Hepatocyte (in vitro differentiated cells): Measurements from ENCODE around the gene PRSS53.
A peak's percentile ranks its signal among the peaks of the same experiment; 100 is the strongest.

Experiments
- EZH2 ChIP-seq: fragments of 200-600 bp; sonication (generic); IDR thresholded peaks from 2 replicates; pipeline ENCODE4 v1.6.1; 2016; ENCODE audit warnings: antibody characterized with exemption, mild to moderate bottlenecking, borderline replicate concordance
- EZH2phosphoT487 ChIP-seq: fragments of 200-600 bp; sonication (generic); IDR thresholded peaks from one replicate; pipeline ENCODE4 v1.6.1; 2018; ENCODE audit warnings: antibody characterized with exemption, mild to moderate bottlenecking, low read depth, moderate library complexity; ENCODE audit not compliant: unreplicated experiment, severe bottlenecking
- TF ChIP-seq, protein P1 (sequence below): fragments of 200-600 bp; sonication (generic); IDR thresholded peaks from 2 replicates; pipeline ENCODE4 v1.5.1; 2016; ENCODE audit warnings: antibody characterized with exemption, mild to moderate bottlenecking; ENCODE audit not compliant: poor library complexity

- TF ChIP-seq, protein P1, sequence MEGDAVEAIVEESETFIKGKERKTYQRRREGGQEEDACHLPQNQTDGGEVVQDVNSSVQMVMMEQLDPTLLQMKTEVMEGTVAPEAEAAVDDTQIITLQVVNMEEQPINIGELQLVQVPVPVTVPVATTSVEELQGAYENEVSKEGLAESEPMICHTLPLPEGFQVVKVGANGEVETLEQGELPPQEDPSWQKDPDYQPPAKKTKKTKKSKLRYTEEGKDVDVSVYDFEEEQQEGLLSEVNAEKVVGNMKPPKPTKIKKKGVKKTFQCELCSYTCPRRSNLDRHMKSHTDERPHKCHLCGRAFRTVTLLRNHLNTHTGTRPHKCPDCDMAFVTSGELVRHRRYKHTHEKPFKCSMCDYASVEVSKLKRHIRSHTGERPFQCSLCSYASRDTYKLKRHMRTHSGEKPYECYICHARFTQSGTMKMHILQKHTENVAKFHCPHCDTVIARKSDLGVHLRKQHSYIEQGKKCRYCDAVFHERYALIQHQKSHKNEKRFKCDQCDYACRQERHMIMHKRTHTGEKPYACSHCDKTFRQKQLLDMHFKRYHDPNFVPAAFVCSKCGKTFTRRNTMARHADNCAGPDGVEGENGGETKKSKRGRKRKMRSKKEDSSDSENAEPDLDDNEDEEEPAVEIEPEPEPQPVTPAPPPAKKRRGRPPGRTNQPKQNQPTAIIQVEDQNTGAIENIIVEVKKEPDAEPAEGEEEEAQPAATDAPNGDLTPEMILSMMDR, result peak; percentile 66
- no peak for TF ChIP-seq EZH2phosphoT487
- TF ChIP-seq EZH2, result no peak
Observed at GRCh38 chr16:31105677-31106213, 17.0 kb upstream of the PRSS53 start.
